WTC11 (cell line): ENCODE measurements around the gene IRF4. TPM values are rescaled to one million over a fixed set of nuclear protein-coding genes. Genes with fewer than 3 reads are reported as not detected.

ENCODE experiments used
- ATAC-seq: fragments of 200-7000 bp; cut with Tn5 transposase; 2 replicates; pipeline ENCODE4 v1.10.0; 2021; ENCODE audit warnings: mild to moderate bottlenecking, moderate library complexity
- CTCF ChIA-PET: fragments of 300-600 bp; sonication (Branson Sonifier 250); formaldehyde crosslinking; loops from one replicate; lab custom pipeline; 2021; ENCODE audit warnings: antibody characterized with exemption; lab: Charles Lee
- POLR2A ChIA-PET: fragments of 350-600 bp; sonication (Branson Sonifier 250); formaldehyde crosslinking; loops from one replicate; lab custom pipeline; 2021; ENCODE audit warnings: antibody characterized with exemption; lab: Charles Lee
- DNase-seq: peaks from one replicate; pipeline ENCODE4 v3.0.0; 2021; ENCODE audit warnings: low spot score
- H3K27ac Mint-ChIP-seq: 2 replicates; pipeline ENCODE4 v1.8.0; 2021; ENCODE audit warnings: mixed read lengths
- H3K27me3 Mint-ChIP-seq: 2 replicates; pipeline ENCODE4 v1.8.0; 2021; ENCODE audit warnings: low read depth, mild to moderate bottlenecking, moderate library complexity, mixed read lengths
- H3K36me3 Mint-ChIP-seq: 2 replicates; pipeline ENCODE4 v1.8.0; 2021; ENCODE audit warnings: mixed read lengths
- H3K4me1 Mint-ChIP-seq: 2 replicates; pipeline ENCODE4 v1.8.0; 2022; ENCODE audit warnings: mixed read lengths
- H3K4me3 Mint-ChIP-seq: 2 replicates; pipeline ENCODE4 v1.8.0; 2021; ENCODE audit warnings: mild to moderate bottlenecking, moderate library complexity, mixed read lengths
- H3K9me3 Mint-ChIP-seq: 2 replicates; pipeline ENCODE4 v1.8.0; 2021; ENCODE audit warnings: mixed read lengths
- FOXP1 ChIP-seq: sonication (generic); formaldehyde crosslinking; IDR thresholded peaks from 2 replicates; pipeline ENCODE4 v1.8.0; 2022; ENCODE audit warnings: missing genetic modification reagents, mild to moderate bottlenecking, moderate library complexity, borderline replicate concordance
- GABPB1 ChIP-seq: sonication (generic); formaldehyde crosslinking; IDR thresholded peaks from 2 replicates; pipeline ENCODE4 v1.8.1; 2023; ENCODE audit warnings: mild to moderate bottlenecking, missing genetic modification reagents
- GTF2I ChIP-seq: fragments of 250-450 bp; sonication (Bioruptor Pico); conservative IDR thresholded peaks from 2 replicates; pipeline ENCODE4 v1.4.0; 2021; ENCODE audit warnings: mild to moderate bottlenecking
- HMGA2 ChIP-seq: fragments of 250-450 bp; sonication (Bioruptor Pico); IDR thresholded peaks from 2 replicates; pipeline ENCODE4 v1.4.0; 2021; ENCODE audit warnings: mild to moderate bottlenecking, moderate library complexity
- HMGXB4 ChIP-seq: sonication (generic); formaldehyde crosslinking; IDR thresholded peaks from 2 replicates; pipeline ENCODE4 v1.8.1; 2023; ENCODE audit warnings: mild to moderate bottlenecking, moderate library complexity, missing genetic modification reagents
- IRF1 ChIP-seq: sonication (generic); formaldehyde crosslinking; IDR thresholded peaks from 2 replicates; pipeline ENCODE4 v1.8.0; 2023; ENCODE audit warnings: missing genetic modification reagents
- JAZF1 ChIP-seq: fragments of 250-450 bp; sonication (Bioruptor Pico); IDR thresholded peaks from 2 replicates; pipeline ENCODE4 v1.9.0; 2021; ENCODE audit warnings: moderate library complexity, mild to moderate bottlenecking, inconsistent platforms
- MYBL2 ChIP-seq: sonication (generic); formaldehyde crosslinking; IDR thresholded peaks from 2 replicates; pipeline ENCODE4 v1.8.1; 2023; ENCODE audit warnings: mild to moderate bottlenecking, moderate library complexity, missing genetic modification reagents
- PREB ChIP-seq: sonication (generic); formaldehyde crosslinking; IDR thresholded peaks from 2 replicates; pipeline ENCODE4 v1.8.1; 2022; ENCODE audit warnings: mild to moderate bottlenecking, missing genetic modification reagents, moderate library complexity, borderline replicate concordance
- TCF7 ChIP-seq: sonication (generic); formaldehyde crosslinking; IDR thresholded peaks from 2 replicates; pipeline ENCODE4 v1.8.0; 2022; ENCODE audit warnings: mild to moderate bottlenecking, low read depth, missing genetic modification reagents, moderate library complexity
- ZMAT4 ChIP-seq: fragments of 250-450 bp; sonication (Bioruptor Pico); IDR thresholded peaks from 2 replicates; pipeline ENCODE4 v1.9.0; 2021; ENCODE audit warnings: mild to moderate bottlenecking
- ZNF425 ChIP-seq: fragments of 250-450 bp; sonication (Bioruptor Pico); conservative IDR thresholded peaks from 2 replicates; pipeline ENCODE4 v1.9.0; 2021; ENCODE audit warnings: mild to moderate bottlenecking
- ZNF532 ChIP-seq: fragments of 250-450 bp; sonication (Bioruptor Pico); IDR thresholded peaks from 2 replicates; pipeline ENCODE4 v1.9.0; 2021; ENCODE audit warnings: mild to moderate bottlenecking, borderline replicate concordance
- total RNA-seq: library from RNA; stranded (reverse); gene quantifications from 3 replicates; pipeline ENCODE4 v1.2.3, GENCODE V29; 2021

The IRF4 gene
- total RNA-seq, 1 experiment from 2014 or later = 1.6 TPM

- TF ChIP-seq ZNF425 (CRISPR knock-in tag) (no peak), TCF7 (no peak), JAZF1 (CRISPR knock-in tag) (no peak)
Observed at GRCh38 chr6:421211-421610, 29.7 kb downstream of the IRF4 start (continued).

- no peaks in the 10 kb centered on the region; the same call in 1 of the 2 replicates for H3K27me3 Mint-ChIP-seq
- POLR2A ChIA-PET = no interaction called here
- peaks cover 26% of the 10 kb centered on the region for H3K9me3 Mint-ChIP-seq
- no peak for DNase-seq
- peaks cover 8% of the 10 kb centered on the region for H3K36me3 Mint-ChIP-seq
- H3K4me3 Mint-ChIP-seq = no peak overlapping the region
- H3K27ac Mint-ChIP-seq = no peak overlapping the region
- ATAC-seq = no peak
- TF ChIP-seq HMGXB4 (CRISPR knock-in tag) = no peak
- 0 out of 2 replicates have a peak, but pooled peaks have one; percentile 40 for TF ChIP-seq GABPB1 (CRISPR knock-in tag)
- no peaks in the 10 kb centered on the region for H3K4me1 Mint-ChIP-seq
- CTCF ChIA-PET = interaction anchor here (1.2 to 1.5 kb wide), 2 partner anchors 11 to 14 kb away, joined by 5 read pairs; no protein-coding TSS in a partner anchor
Observed at GRCh38 chr6:422433-423054, 31.0 kb downstream of the IRF4 start.

- Mint-ChIP-seq H3K9me3 (peaks cover 26% of the 10 kb centered on the region), H3K4me1 (no peaks in the 10 kb centered on the region), H3K36me3 (peaks cover 8% of the 10 kb centered on the region), H3K4me3 (no peak overlapping the region), H3K27me3 (no peaks in the 10 kb centered on the region; the same call in 1 of the 2 replicates), H3K27ac (no peak overlapping the region)
- no peak for TF ChIP-seq FOXP1 (CRISPR knock-in tag)
- TF ChIP-seq ZNF532 = no peak
- TF ChIP-seq IRF1 (CRISPR knock-in tag) = no peak
- TF ChIP-seq MYBL2 (CRISPR knock-in tag) = no peak
- no peak for TF ChIP-seq PREB (CRISPR knock-in tag)
- TF ChIP-seq GTF2I (CRISPR knock-in tag) = no peak
- no peak for TF ChIP-seq HMGA2 (CRISPR knock-in tag)
- TF ChIP-seq ZMAT4 = no peak
- DNase-seq (no peak), ATAC-seq (no peak)
- CTCF ChIA-PET = interaction anchor here (1.2 to 1.5 kb wide), 2 partner anchors 12 to 14 kb away, joined by 5 read pairs; no protein-coding TSS in a partner anchor
- POLR2A ChIA-PET = no interaction called here
Observed at GRCh38 chr6:423055-423798, 31.7 kb downstream of the IRF4 start.
